Mesenteric fat pad (tissue), 1 donor: Measurements from ENCODE around the gene KCNIP4. TPM values are rescaled to one million over a fixed set of nuclear protein-coding genes. Genes with fewer than 3 reads are reported as not detected.
"Not testable (repeated sequence)": the region's sequence is repeated elsewhere in the genome, so short reads cannot be mapped to it uniquely, and the experiment has no call there.

Source experiments
- DNase-seq: peaks from one replicate; pipeline ENCODE4 v3.0.0-alpha.2; 2020; ENCODE audit warnings: low spot score
- total RNA-seq: library from RNA; stranded (reverse); fragmentation: NEBNext Ultra II Directional; extraction: Animal tissue kit (Norgen Biotek cat#: 25700); gene quantifications from one replicate; pipeline ENCODE4 v1.2.1, GENCODE V29; 2021
- donor health status: DM: yes; HTN: yes; CAD: no.

The KCNIP4 gene
- total RNA-seq, 1 donor from 2014 or later = not detected

DNA sequence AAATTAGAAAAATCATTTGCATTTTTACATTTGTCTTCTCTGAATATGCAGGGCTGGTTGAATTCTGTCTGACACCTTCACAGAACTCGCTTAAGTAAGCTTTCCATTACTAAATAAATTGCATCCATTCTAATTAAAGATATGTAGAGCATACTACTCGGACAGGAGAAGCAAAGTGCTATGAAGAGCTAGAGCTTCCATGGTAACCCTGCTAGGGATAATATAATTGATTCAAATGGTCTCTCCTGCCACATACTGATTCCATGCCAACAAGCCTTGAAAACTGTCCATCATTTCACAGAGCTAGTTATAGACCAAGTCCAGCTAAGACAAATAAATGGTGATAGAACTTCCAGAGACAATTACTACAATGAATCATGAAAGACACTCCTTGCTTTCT, 571.5 kb downstream of the KCNIP4 start:
- DNase-seq = no peak

- DNase-seq = no peak
Measured at GRCh38 chr4:21376176-21376575, 572.4 kb downstream of the KCNIP4 start.

GRCh38 chr4:21374641-21375368, 573.8 kb downstream of the KCNIP4 start:
- no peak for DNase-seq

- DNase-seq = no peak
Measured at GRCh38 chr4:21367567-21367966, 581.0 kb downstream of the KCNIP4 start.

DNA sequence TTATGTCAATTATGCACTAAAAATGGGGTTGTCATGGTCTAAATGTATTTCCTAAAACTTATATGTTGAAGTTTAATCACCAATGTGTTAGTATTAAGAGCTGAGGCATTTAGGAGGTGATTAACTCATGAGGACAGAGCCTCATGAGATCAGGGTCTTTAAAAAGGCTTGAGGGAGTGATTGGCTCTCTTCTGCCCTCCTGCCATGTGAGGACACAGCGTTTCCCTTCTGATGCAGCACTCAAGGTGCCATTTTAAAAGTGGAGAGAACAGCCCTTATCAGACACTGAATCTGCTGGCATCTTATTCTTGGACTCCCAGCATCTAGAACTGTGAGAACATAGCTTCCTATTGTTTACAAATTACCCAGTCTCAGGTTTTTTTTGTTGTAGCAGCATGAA, 581.7 kb downstream of the KCNIP4 start:
- DNase-seq = no peak

DNA sequence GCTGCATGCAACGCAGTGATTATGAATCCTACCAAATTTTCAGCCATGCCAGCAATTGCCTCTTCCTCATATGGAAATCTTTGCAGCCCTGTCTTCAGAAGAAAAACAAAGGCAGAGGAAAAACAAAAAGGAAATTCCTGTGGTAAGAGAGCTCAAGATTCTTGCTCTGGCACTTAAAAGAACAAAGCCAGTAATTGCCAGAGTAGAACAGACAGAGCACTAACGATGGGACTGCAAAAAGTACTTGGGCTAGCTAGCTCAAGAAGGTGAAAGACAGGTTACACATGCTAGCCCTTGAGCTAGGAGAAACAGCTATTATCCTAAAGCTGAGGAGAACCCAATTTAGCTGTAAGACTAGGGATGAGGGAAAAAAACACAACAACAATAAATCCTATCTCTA, 582.3 kb downstream of the KCNIP4 start:
- no peak for DNase-seq

DNA sequence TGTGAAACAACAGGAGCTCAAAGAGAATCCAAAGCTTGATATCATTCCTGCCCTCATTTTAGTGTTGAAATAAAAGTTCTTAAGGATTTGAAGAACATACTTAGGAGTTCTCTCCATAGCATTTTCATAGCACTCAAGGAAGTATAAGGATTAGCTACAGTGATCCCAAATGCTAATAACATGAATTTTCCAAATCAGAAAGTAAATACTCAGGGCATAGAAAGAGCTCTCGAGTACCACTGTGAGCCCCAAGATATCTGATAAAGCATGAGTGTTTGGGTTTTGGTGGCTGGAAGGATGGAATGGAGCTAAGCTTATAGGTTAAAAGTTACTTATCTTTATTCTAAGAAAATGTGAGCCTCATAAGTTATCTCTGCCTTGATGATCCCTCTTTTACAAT, 584.9 kb downstream of the KCNIP4 start:
- DNase-seq = no peak

- not testable (repeated sequence) for DNase-seq
Measured at GRCh38 chr4:21352354-21352753, 596.2 kb downstream of the KCNIP4 start.

GRCh38 chr4:21347142-21347541, 601.4 kb downstream of the KCNIP4 start:
- no peak for DNase-seq

DNA sequence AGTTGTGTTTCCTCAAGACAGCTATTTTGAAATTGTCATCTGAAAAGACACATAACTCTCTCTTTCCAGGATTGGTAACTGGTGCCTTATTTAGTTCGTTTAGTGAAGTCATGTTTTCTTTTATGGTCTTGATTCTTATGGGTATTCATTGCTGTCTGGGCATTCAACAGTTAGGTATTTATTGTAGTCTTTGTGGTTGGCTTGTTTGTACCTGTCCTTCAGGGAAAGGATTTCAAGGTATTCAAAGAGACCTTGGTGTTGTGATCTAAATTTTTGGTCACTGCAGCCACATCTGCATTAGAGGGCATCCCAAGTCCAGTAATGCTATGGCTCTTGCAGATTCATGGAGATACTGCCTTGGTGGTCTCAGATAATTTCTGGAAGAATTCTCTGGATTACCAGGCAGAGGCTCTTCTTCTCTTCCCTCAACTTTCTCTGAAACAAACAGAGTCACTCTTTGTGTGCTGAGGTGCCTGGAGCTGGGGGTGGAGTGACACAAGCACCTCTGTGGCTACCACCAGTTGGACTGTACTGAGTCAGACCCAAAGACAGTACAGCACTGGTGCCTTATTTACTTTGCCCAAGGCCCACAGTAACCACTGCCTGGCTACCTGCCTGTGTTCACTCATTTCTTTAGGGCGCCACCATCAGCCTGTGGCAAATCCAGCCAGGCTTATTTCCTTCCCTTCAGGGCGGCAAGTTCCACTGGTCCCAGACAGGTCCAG, 620.4 kb downstream of the KCNIP4 start:
- no peak for DNase-seq

- no peak for DNase-seq
Measured at GRCh38 chr4:21320034-21320433, 628.5 kb downstream of the KCNIP4 start.

DNA sequence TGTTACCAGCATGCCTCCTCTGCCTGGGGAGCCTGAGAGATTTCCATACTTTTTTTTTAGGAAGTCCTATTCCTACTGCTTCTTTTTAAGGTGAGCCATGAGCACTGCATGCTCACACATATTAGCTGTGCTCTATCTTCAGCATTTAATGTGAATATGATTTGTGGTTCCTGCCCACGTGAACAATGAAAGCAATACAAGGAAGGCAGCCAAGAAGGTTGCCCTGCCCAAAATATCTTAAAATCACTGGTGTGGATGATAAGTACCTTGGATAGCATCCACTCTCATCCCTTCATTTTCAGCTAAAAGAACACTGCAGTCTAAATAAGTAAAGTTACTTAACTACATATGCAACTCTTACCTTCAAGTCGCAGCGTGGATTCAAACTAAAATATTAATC, 640.9 kb downstream of the KCNIP4 start:
- no peak for DNase-seq

GRCh38 chr4:21304540-21304887, 644.1 kb downstream of the KCNIP4 start:
- no peak for DNase-seq

DNA sequence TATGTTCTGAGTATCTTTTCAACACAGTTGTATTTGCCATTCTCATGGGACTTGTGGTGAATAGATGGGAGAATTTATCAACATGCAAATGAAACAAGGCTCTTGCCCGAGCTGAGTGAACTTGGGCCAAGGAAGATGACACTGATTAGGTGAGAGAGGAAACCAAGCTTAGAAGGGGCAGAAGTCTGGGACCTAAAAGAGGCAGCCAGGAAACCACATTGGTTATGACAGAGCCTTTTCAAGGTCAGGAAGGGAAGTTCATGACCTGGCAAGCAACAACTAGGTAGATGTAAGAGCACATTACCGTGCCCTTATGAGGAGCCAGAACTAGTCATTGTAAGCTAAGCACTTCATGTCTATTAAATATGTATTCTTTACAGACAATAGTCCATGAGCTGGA, 658.0 kb downstream of the KCNIP4 start:
- no peak for DNase-seq

DNA sequence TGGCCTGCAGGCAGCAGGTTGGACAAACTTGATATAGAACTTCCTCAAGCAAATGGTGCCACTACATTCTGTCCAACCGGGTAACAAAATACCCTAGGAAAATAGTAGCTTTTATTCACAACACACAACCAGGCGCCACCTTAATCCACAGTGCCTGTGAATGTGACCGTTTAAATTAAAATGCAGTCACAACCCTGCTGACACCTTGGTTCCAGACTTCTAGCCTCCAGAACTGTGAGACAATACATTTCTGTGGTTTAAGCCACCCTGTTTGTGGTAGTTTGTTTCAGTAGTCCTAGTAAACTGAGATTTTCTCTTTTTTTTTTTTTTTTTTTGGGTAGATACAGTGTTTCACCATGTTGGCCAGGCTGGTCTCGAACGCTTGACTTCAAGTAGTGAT, 672.5 kb downstream of the KCNIP4 start:
- DNase-seq = no peak

GRCh38 chr4:21271439-21272052, 677.0 kb downstream of the KCNIP4 start:
- no peak for DNase-seq

- DNase-seq = no peak
Measured at GRCh38 chr4:21248331-21248730, 700.2 kb downstream of the KCNIP4 start.

- no peak for DNase-seq
Measured at GRCh38 chr4:21242163-21242562, 706.4 kb downstream of the KCNIP4 start.

DNA sequence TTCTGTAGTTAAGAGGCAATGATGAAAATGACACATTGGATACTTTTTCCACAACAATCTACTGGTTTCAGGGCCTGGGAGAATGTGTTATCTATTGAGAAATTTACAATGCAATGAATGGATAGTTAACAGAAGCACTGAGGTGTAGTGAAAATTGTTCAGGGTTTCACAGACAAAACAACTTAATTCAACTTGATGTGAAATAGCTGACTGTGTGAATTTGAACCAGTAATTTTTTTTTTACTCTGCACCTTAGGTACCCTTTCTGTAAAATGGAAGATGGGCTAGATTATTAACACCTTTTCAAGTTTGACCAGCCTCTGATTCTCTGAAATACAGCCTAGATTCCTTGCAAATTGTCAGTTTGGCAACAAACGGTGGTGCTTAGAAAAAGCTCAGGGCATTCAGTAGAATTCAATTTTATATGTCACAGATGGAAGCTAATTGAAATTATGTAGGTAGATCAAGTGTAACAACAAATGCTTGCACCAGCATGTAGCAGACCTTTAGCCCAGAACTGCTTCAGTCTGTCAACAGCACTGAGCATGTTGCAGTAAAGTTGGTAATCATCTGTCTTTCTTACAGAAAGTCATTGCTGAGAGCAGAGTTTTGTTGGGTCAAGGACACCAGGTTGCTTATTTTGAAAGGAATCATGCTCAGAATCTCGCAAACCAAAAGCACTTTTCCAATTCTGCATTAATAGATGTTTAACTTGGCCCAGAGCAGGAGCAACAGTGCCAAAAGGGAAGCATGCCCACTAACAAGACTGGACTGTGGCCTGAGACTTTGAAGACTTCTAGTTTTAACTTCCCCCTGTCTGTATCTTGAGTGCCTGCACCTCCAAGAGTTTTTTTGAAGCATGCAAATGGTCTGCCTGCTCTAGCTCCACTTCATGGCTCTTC, 721.7 kb downstream of the KCNIP4 start:
- DNase-seq = no peak

- DNase-seq = no peak
Measured at GRCh38 chr4:21211846-21212245, 736.7 kb downstream of the KCNIP4 start.

- DNase-seq = no peak
Measured at GRCh38 chr4:21209860-21210259, 738.7 kb downstream of the KCNIP4 start.
